Neural progenitor cell (in vitro differentiated cells): ENCODE data around the gene TBC1D14.

Experiments
- CTCF ChIP-seq: fragments of 200-600 bp; sonication (generic); IDR thresholded peaks from 2 replicates; pipeline ENCODE4 v1.5.1; 2017; ENCODE audit warnings: antibody characterized with exemption, mild to moderate bottlenecking
- EZH2 ChIP-seq: fragments of 200-600 bp; sonication (generic); IDR thresholded peaks from 2 replicates; pipeline ENCODE4 v1.6.1; 2017; ENCODE audit warnings: antibody characterized with exemption, mild to moderate bottlenecking, moderate library complexity
- EZH2phosphoT487 ChIP-seq: fragments of 200-600 bp; sonication (generic); IDR thresholded peaks from 2 replicates; pipeline ENCODE4 v1.6.1; 2017; ENCODE audit warnings: antibody characterized with exemption

GRCh38 chr4:6908432-6909112 lies 1.1 kb upstream of the TBC1D14 start:
- TF ChIP-seq CTCF (no peak), EZH2phosphoT487 (no peak), EZH2 (no peak)
